Activated T-helper 1 cell treated with anti-CD3 and anti-CD28 coated beads, Interleukin-2, amount 50 U/mL, for 16 hours (primary cell): Measurements from ENCODE around the gene SLC5A10.
"Not testable (repeated sequence)": the region's sequence is repeated elsewhere in the genome, so short reads cannot be mapped to it uniquely, and the experiment has no call there.

Experiments used
- DNase-seq, 2 donors: peaks; one replicate each; pipeline ENCODE4 v3.0.0-alpha.2; 2020; ENCODE audit warnings: low read depth in 1 of 2, low spot score in 1 of 2

The SLC5A10 gene

GRCh38 chr17:19038730-19039129 lies 86.8 kb downstream of the SLC5A10 start:
- not testable (repeated sequence) for DNase-seq

- DNase-seq, result not testable (repeated sequence)
These were observed 88.4 kb downstream of the SLC5A10 start for GRCh38 chr17:19040350-19040749.

GRCh38 chr17:19041871-19042270 lies 89.9 kb downstream of the SLC5A10 start:
- not testable (repeated sequence) for DNase-seq

- DNase-seq, result not testable (repeated sequence)
These were observed 90.4 kb downstream of the SLC5A10 start for GRCh38 chr17:19042369-19042768.

GRCh38 chr17:19043032-19043431 lies 91.1 kb downstream of the SLC5A10 start:
- DNase-seq, result not testable (repeated sequence)

- DNase-seq, result not testable (repeated sequence)
These were observed 92.7 kb downstream of the SLC5A10 start for GRCh38 chr17:19044643-19045042.

GRCh38 chr17:19046782-19047375 lies 94.9 kb downstream of the SLC5A10 start, which contains the start of gene GRAP:
GRAP (minus strand) TSS chr17:19046957; CDS start chr17:19046926, 31 bp downstream.
- not testable (repeated sequence) for DNase-seq

GRCh38 chr17:19047510-19047909 lies 95.5 kb downstream of the SLC5A10 start:
- DNase-seq, result not testable (repeated sequence)

GRCh38 chr17:19048826-19049225 lies 96.9 kb downstream of the SLC5A10 start:
- not testable (repeated sequence) for DNase-seq

- DNase-seq, result not testable (repeated sequence)
These were observed 103.5 kb downstream of the SLC5A10 start for GRCh38 chr17:19055447-19055846.

GRCh38 chr17:19062009-19062717 lies 110.2 kb downstream of the SLC5A10 start:
- DNase-seq, result peak in 1 of 2 donors; percentile 83

- DNase-seq, result not testable (repeated sequence)
These were observed 110.9 kb downstream of the SLC5A10 start for GRCh38 chr17:19062718-19063325.

GRCh38 chr17:19063326-19063956 lies 111.5 kb downstream of the SLC5A10 start:
- DNase-seq, result peak; percentile 67 to 75

- not testable (repeated sequence) for DNase-seq
These were observed 112.4 kb downstream of the SLC5A10 start for GRCh38 chr17:19064378-19064777.

GRCh38 chr17:19070318-19071168 lies 118.6 kb downstream of the SLC5A10 start:
- not testable (repeated sequence) for DNase-seq
